Loucy (cell line): Measurements from ENCODE around the gene FARP1.

ENCODE experiments used
- H2AFZ ChIP-seq: fragments of 200-600 bp; sonication (generic); 2 replicates; pipeline ENCODE4 v1.6.0; 2016; ENCODE audit warnings: antibody characterized with exemption, mild to moderate bottlenecking, low read length, moderate library complexity
- H3F3A ChIP-seq: fragments of 200-600 bp; 2 replicates; pipeline ENCODE4 v1.6.0; 2016; ENCODE audit warnings: antibody characterized with exemption, low read depth, mild to moderate bottlenecking
- H3K27me3 ChIP-seq: fragments of 200-600 bp; sonication (generic); 2 replicates; pipeline ENCODE4 v1.6.1; 2014; ENCODE audit warnings: low read length, mild to moderate bottlenecking; ENCODE audit not compliant: insufficient read depth, poor library complexity, severe bottlenecking
- H3K36me3 ChIP-seq: fragments of 200-600 bp; sonication (generic); 2 replicates; pipeline ENCODE4 v1.6.1; 2016; ENCODE audit warnings: low read length; ENCODE audit not compliant: insufficient read depth
- H3K4me1 ChIP-seq: fragments of 200-600 bp; sonication (generic); 2 replicates; pipeline ENCODE4 v1.5.1; 2014; ENCODE audit warnings: low read length, mild to moderate bottlenecking; ENCODE audit not compliant: insufficient read depth, poor library complexity, severe bottlenecking
- H3K4me2 ChIP-seq: fragments of 200-600 bp; sonication (generic); 2 replicates; pipeline ENCODE4 v1.6.0; 2014; ENCODE audit warnings: antibody characterized with exemption, low read length, low read depth, mild to moderate bottlenecking; ENCODE audit not compliant: poor library complexity, severe bottlenecking
- H3K4me3 ChIP-seq: fragments of 200-600 bp; sonication (generic); 2 replicates; pipeline ENCODE4 v1.5.1; 2014; ENCODE audit warnings: low read length, mild to moderate bottlenecking, mixed read lengths; ENCODE audit not compliant: poor library complexity, severe bottlenecking
- H3K79me2 ChIP-seq: fragments of 200-600 bp; sonication (generic); 2 replicates; pipeline ENCODE4 v1.6.1; 2014; ENCODE audit warnings: low read length; ENCODE audit not compliant: insufficient read depth
- H3K9ac ChIP-seq: fragments of 200-600 bp; sonication (generic); 2 replicates; pipeline ENCODE4 v1.6.0; 2014; ENCODE audit warnings: mild to moderate bottlenecking, low read depth, low read length, moderate library complexity; ENCODE audit not compliant: poor library complexity, severe bottlenecking
- H3K9me2 ChIP-seq: fragments of 200-600 bp; sonication (generic); replicated peaks from 2 replicates; pipeline ENCODE4 v1.6.1; 2016; ENCODE audit warnings: low read depth, low read length, mixed read lengths
- H3K9me3 ChIP-seq: fragments of 200-600 bp; sonication (generic); 2 replicates; pipeline ENCODE4 v1.6.1; 2014; ENCODE audit warnings: mild to moderate bottlenecking, antibody characterized with exemption, low read length, low read depth; ENCODE audit not compliant: insufficient read depth
- H4K20me1 ChIP-seq: fragments of 200-600 bp; sonication (generic); 2 replicates; pipeline ENCODE4 v1.6.0; 2014; ENCODE audit warnings: antibody characterized with exemption, low read length, mild to moderate bottlenecking; ENCODE audit not compliant: insufficient read depth, poor library complexity, severe bottlenecking
- CTCF ChIP-seq: fragments of 200-600 bp; sonication (generic); conservative IDR thresholded peaks from 2 replicates; pipeline ENCODE4 v1.5.1; 2014; ENCODE audit warnings: mild to moderate bottlenecking, antibody characterized with exemption, low read length
- EZH2phosphoT487 ChIP-seq: fragments of 200-600 bp; IDR thresholded peaks from 2 replicates; pipeline ENCODE4 v1.6.1; 2018; ENCODE audit warnings: antibody characterized with exemption, mild to moderate bottlenecking, moderate library complexity, borderline replicate concordance

Gene FARP1

GRCh38 chr13:98473135-98473787 is 330.4 kb downstream of the FARP1 start:
- Histone ChIP-seq H3K79me2 (peaks cover 25% of the 10 kb centered on the region), H3K4me1 (peaks cover 19% of the 10 kb centered on the region), H2AFZ (no peak overlapping the region), H3K4me2 (no peak overlapping the region), H4K20me1 (peaks cover 27% of the 10 kb centered on the region), H3F3A (no peaks in the 10 kb centered on the region), H3K4me3 (no peak overlapping the region), H3K9ac (no peak overlapping the region), H3K9me2 (no peaks in the 10 kb centered on the region), H3K36me3 (peaks cover 50% of the 10 kb centered on the region; the same call in 1 of the 2 replicates), H3K27me3 (no peaks in the 10 kb centered on the region), H3K9me3 (no peaks in the 10 kb centered on the region)
- TF ChIP-seq CTCF (no peak), EZH2phosphoT487 (no peak)

- H3F3A ChIP-seq, result no peaks in the 10 kb centered on the region
- TF ChIP-seq EZH2phosphoT487, result no peak
- H3K27me3 ChIP-seq, result no peaks in the 10 kb centered on the region
- H3K4me3 ChIP-seq, result no peak overlapping the region
- H3K9me3 ChIP-seq, result no peaks in the 10 kb centered on the region
- H3K36me3 ChIP-seq, result peaks cover 45% of the 10 kb centered on the region; the same call in 1 of the 2 replicates
- peaks cover 24% of the 10 kb centered on the region for H3K4me1 ChIP-seq
- H3K4me2 ChIP-seq, result no peak overlapping the region
- no peak overlapping the region for H2AFZ ChIP-seq
- H3K79me2 ChIP-seq, result peaks cover 30% of the 10 kb centered on the region
- H4K20me1 ChIP-seq, result peaks cover 30% of the 10 kb centered on the region
- no peaks in the 10 kb centered on the region for H3K9me2 ChIP-seq
- H3K9ac ChIP-seq, result no peak overlapping the region
Observed at GRCh38 chr13:98473788-98474144, 330.9 kb downstream of the FARP1 start.

- no peak overlapping the region for H3K9ac ChIP-seq
- no peaks in the 10 kb centered on the region for H3K9me3 ChIP-seq
- peaks cover 26% of the 10 kb centered on the region for H3K4me1 ChIP-seq
- no peaks in the 10 kb centered on the region for H3K9me2 ChIP-seq
- TF ChIP-seq EZH2phosphoT487 (no peak), CTCF (no peak)
- no peaks in the 10 kb centered on the region for H3F3A ChIP-seq
- no peaks in the 10 kb centered on the region for H3K27me3 ChIP-seq
- no peak overlapping the region for H3K4me3 ChIP-seq
- H2AFZ ChIP-seq, result no peak overlapping the region
- peaks cover 43% of the 10 kb centered on the region; the same call in 1 of the 2 replicates for H3K36me3 ChIP-seq
- H3K79me2 ChIP-seq, result peaks cover 35% of the 10 kb centered on the region
- H4K20me1 ChIP-seq, result peaks cover 36% of the 10 kb centered on the region
- no peak overlapping the region for H3K4me2 ChIP-seq
Observed at GRCh38 chr13:98474292-98474691, 331.4 kb downstream of the FARP1 start.

- H3K9me3 ChIP-seq, result no peaks in the 10 kb centered on the region
- no peak overlapping the region for H3K4me3 ChIP-seq
- peaks cover 43% of the 10 kb centered on the region; the same call in 1 of the 2 replicates for H3K36me3 ChIP-seq
- peaks cover 26% of the 10 kb centered on the region for H3K4me1 ChIP-seq
- no peaks in the 10 kb centered on the region for H3K27me3 ChIP-seq
- no peak overlapping the region for H3K9ac ChIP-seq
- peaks cover 38% of the 10 kb centered on the region for H3K79me2 ChIP-seq
- H3F3A ChIP-seq, result no peaks in the 10 kb centered on the region
- TF ChIP-seq EZH2phosphoT487, result no peak
- TF ChIP-seq CTCF, result no peak
- no peak overlapping the region for H3K4me2 ChIP-seq
- no peaks in the 10 kb centered on the region for H3K9me2 ChIP-seq
- H4K20me1 ChIP-seq, result peaks cover 40% of the 10 kb centered on the region
- H2AFZ ChIP-seq, result no peak overlapping the region
Observed at GRCh38 chr13:98474761-98475160, 331.9 kb downstream of the FARP1 start.
